ENCODE results near the gene DCUN1D2.

DNA sequence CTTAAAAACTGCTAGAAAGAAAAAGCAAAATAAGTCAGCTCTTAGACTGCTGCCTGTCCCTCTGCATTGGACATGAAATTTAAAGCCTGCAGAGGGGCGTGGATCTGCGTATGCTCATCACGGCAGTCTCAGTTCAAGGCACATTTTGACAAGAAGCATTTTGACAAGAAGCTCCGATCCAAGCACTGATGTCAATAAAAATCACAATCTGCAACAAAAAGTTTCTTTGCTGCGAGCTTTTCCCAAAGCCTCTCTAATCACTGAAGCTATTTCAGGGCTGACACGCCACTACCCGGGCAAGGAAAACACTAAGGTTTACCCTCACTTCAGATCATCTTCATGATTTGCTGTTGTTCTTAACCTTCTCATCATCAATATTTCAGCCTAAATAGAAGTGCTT is 7.4 kb downstream of the DCUN1D2 start:
- TF ChIP-seq, protein P1, sequence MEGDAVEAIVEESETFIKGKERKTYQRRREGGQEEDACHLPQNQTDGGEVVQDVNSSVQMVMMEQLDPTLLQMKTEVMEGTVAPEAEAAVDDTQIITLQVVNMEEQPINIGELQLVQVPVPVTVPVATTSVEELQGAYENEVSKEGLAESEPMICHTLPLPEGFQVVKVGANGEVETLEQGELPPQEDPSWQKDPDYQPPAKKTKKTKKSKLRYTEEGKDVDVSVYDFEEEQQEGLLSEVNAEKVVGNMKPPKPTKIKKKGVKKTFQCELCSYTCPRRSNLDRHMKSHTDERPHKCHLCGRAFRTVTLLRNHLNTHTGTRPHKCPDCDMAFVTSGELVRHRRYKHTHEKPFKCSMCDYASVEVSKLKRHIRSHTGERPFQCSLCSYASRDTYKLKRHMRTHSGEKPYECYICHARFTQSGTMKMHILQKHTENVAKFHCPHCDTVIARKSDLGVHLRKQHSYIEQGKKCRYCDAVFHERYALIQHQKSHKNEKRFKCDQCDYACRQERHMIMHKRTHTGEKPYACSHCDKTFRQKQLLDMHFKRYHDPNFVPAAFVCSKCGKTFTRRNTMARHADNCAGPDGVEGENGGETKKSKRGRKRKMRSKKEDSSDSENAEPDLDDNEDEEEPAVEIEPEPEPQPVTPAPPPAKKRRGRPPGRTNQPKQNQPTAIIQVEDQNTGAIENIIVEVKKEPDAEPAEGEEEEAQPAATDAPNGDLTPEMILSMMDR (IDR thresholded peaks at IDR 0.05) = no peak
- TF ChIP-seq POLR2A (IDR thresholded peaks at IDR 0.05) = no peak

Measured in right lobe of liver (tissue), 4 donors.